HL-60 (cell line): Measurements from ENCODE around the gene PHLPP1.

ENCODE experiments used
- DNase-seq, 2 experiments: peaks; one replicate each; pipeline ENCODE4 v3.0.0-alpha.2; 2010 to 2020; ENCODE audit warnings: low read depth in 1 of 2, low spot score in 1 of 2
- H3K27ac ChIP-seq: fragments of 250-450 bp; sonication (Bioruptor Pico); replicated peaks from 2 replicates; pipeline ENCODE4 v1.5.1; 2020; ENCODE audit warnings: mild to moderate bottlenecking, moderate library complexity
- H3K27me3 ChIP-seq: fragments of 250-450 bp; sonication (Bioruptor Pico); 2 replicates; pipeline ENCODE4 v1.5.1; 2021; ENCODE audit warnings: mild to moderate bottlenecking, moderate library complexity; ENCODE audit not compliant: insufficient read depth, poor library complexity, severe bottlenecking
- H3K4me3 ChIP-seq: replicated peaks from 2 replicates; pipeline ENCODE4 v1.5.1; 2011; ENCODE audit warnings: mild to moderate bottlenecking, control low read depth, low read length; ENCODE audit not compliant: insufficient read depth
- CTCF ChIP-seq: IDR thresholded peaks from one replicate; pipeline ENCODE4 v1.5.1; 2011; ENCODE audit warnings: low read length, control low read depth, inconsistent platforms; ENCODE audit not compliant: insufficient read depth
- GABPA ChIP-seq: IDR thresholded peaks from 2 replicates; pipeline ENCODE4 v1.6.1; 2012; ENCODE audit warnings: low read depth
- POLR2AphosphoS5 ChIP-seq: IDR thresholded peaks from 2 replicates; pipeline ENCODE4 v1.6.1; 2012; ENCODE audit warnings: low read depth
- REST ChIP-seq: IDR thresholded peaks from 2 replicates; pipeline ENCODE4 v1.6.1; 2012; ENCODE audit warnings: low read depth; ENCODE audit not compliant: insufficient replicate concordance
- SPI1 ChIP-seq: IDR thresholded peaks from 2 replicates; pipeline ENCODE4 v1.6.1; 2012; ENCODE audit warnings: low read depth, mild to moderate bottlenecking, borderline replicate concordance

Gene PHLPP1

GRCh38 chr18:62977512-62977911 is 262.2 kb downstream of the PHLPP1 start:
- no peak overlapping the region for H3K4me3 ChIP-seq
- TF ChIP-seq REST: no peak
- TF ChIP-seq CTCF: no peak
- no peak for TF ChIP-seq POLR2AphosphoS5
- H3K27ac ChIP-seq: no peak overlapping the region
- H3K27me3 ChIP-seq: no peaks in the 10 kb centered on the region
- no peak for DNase-seq

- TF ChIP-seq SPI1: no peak
- no peak for TF ChIP-seq CTCF
- TF ChIP-seq REST: no peak
- TF ChIP-seq GABPA: no peak
- DNase-seq: no peak
- H3K27me3 ChIP-seq: no peaks in the 10 kb centered on the region
- no peak overlapping the region for H3K4me3 ChIP-seq
- no peak overlapping the region for H3K27ac ChIP-seq
Observed at GRCh38 chr18:62978251-62979049, 263.1 kb downstream of the PHLPP1 start.

GRCh38 chr18:62979176-62979575 is 263.8 kb downstream of the PHLPP1 start:
- no peak overlapping the region for H3K4me3 ChIP-seq
- H3K27me3 ChIP-seq: no peaks in the 10 kb centered on the region
- TF ChIP-seq GABPA (peak; percentile 57; the same call in 1 of the 2 replicates), SPI1 (peak; percentile 8; the same call in 1 of the 2 replicates), REST (no peak), CTCF (no peak), POLR2AphosphoS5 (peak; percentile 100)
- no peak overlapping the region for H3K27ac ChIP-seq
- DNase-seq: peak; percentile 97 to 98
